ENCODE data around the gene C4orf50. TPM values are rescaled to one million over a fixed set of nuclear protein-coding genes. Genes with fewer than 3 reads are reported as not detected.

The C4orf50 gene
- polyA plus RNA-seq, 1 donor from 2014 or later: 1.6 TPM

DNA sequence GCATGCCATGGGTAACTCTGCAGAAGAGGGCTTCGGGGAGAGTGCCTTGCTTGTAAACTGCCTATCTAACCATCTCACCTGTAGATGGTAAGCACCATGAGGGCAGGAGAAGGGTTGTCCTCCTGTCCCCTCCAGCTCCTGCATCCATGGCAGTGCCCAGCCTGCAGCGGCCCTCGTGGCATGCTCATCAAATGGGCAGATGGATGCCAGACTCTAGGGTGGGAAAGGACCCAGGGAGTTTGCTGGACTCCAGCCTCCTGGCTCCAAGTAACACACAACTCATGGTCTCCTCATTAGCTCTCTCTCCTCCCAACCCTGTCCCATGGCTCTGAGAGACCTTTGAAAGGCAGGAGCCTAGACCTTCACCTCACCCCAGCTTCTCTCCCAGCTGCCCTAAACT is 95.7 kb downstream of the C4orf50 start:
- no peaks in the 10 kb centered on the region for H4K20me1 ChIP-seq (ENCODE audit: insufficient read depth)
- no peak for TF ChIP-seq SMC3 (conservative IDR thresholded peaks at IDR 0.05; ENCODE audit: poor library complexity)
- TF ChIP-seq POLR2AphosphoS5 (IDR thresholded peaks at IDR 0.05): no peak
- TF ChIP-seq RAD21 (conservative IDR thresholded peaks at IDR 0.05): no peak
- TF ChIP-seq EP300 (conservative IDR thresholded peaks at IDR 0.05; ENCODE audit: poor library complexity, severe bottlenecking): no peak
- TF ChIP-seq EZH2 (IDR thresholded peaks at IDR 0.05; ENCODE audit: borderline replicate concordance, insufficient read depth, low read length, poor library complexity, severe bottlenecking): no peak
- TF ChIP-seq, protein P1, sequence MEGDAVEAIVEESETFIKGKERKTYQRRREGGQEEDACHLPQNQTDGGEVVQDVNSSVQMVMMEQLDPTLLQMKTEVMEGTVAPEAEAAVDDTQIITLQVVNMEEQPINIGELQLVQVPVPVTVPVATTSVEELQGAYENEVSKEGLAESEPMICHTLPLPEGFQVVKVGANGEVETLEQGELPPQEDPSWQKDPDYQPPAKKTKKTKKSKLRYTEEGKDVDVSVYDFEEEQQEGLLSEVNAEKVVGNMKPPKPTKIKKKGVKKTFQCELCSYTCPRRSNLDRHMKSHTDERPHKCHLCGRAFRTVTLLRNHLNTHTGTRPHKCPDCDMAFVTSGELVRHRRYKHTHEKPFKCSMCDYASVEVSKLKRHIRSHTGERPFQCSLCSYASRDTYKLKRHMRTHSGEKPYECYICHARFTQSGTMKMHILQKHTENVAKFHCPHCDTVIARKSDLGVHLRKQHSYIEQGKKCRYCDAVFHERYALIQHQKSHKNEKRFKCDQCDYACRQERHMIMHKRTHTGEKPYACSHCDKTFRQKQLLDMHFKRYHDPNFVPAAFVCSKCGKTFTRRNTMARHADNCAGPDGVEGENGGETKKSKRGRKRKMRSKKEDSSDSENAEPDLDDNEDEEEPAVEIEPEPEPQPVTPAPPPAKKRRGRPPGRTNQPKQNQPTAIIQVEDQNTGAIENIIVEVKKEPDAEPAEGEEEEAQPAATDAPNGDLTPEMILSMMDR (IDR thresholded peaks at IDR 0.05; ENCODE audit: poor library complexity, severe bottlenecking): no peak
- TF ChIP-seq MXI1 (conservative IDR thresholded peaks at IDR 0.05; ENCODE audit: poor library complexity, severe bottlenecking): no peak
- TF ChIP-seq, protein P2, sequence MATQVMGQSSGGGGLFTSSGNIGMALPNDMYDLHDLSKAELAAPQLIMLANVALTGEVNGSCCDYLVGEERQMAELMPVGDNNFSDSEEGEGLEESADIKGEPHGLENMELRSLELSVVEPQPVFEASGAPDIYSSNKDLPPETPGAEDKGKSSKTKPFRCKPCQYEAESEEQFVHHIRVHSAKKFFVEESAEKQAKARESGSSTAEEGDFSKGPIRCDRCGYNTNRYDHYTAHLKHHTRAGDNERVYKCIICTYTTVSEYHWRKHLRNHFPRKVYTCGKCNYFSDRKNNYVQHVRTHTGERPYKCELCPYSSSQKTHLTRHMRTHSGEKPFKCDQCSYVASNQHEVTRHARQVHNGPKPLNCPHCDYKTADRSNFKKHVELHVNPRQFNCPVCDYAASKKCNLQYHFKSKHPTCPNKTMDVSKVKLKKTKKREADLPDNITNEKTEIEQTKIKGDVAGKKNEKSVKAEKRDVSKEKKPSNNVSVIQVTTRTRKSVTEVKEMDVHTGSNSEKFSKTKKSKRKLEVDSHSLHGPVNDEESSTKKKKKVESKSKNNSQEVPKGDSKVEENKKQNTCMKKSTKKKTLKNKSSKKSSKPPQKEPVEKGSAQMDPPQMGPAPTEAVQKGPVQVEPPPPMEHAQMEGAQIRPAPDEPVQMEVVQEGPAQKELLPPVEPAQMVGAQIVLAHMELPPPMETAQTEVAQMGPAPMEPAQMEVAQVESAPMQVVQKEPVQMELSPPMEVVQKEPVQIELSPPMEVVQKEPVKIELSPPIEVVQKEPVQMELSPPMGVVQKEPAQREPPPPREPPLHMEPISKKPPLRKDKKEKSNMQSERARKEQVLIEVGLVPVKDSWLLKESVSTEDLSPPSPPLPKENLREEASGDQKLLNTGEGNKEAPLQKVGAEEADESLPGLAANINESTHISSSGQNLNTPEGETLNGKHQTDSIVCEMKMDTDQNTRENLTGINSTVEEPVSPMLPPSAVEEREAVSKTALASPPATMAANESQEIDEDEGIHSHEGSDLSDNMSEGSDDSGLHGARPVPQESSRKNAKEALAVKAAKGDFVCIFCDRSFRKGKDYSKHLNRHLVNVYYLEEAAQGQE (IDR thresholded peaks at IDR 0.05; ENCODE audit: borderline replicate concordance): no peak
- TF ChIP-seq TAF1 (IDR thresholded peaks at IDR 0.05; ENCODE audit: low read depth): no peak
- no peaks in the 10 kb centered on the region for H3K79me2 ChIP-seq (replicated peaks; ENCODE audit: insufficient read depth, low read length)
- H3K27me3 ChIP-seq (ENCODE audit: insufficient read depth, low read depth, low read length): no peaks in the 10 kb centered on the region
- H3K36me3 ChIP-seq (ENCODE audit: insufficient read depth, low read length): no peaks in the 10 kb centered on the region
- no peak overlapping the region for H2AFZ ChIP-seq (ENCODE audit: low read depth, low read length)
- no peaks in the 10 kb centered on the region for H3F3A ChIP-seq (ENCODE audit: insufficient read depth, low read length, poor library complexity, severe bottlenecking)
- no peaks in the 10 kb centered on the region for H3K9me2 ChIP-seq (ENCODE audit: insufficient read depth, low read length)
- H3K4me2 ChIP-seq (ENCODE audit: low read length): no peak overlapping the region
- H3K9ac ChIP-seq (ENCODE audit: low read length): no peak overlapping the region
- H3K9me3 ChIP-seq (ENCODE audit: low read length): no peaks in the 10 kb centered on the region
- no peak overlapping the region for H3K27ac ChIP-seq (ENCODE audit: low read length)
- no peak overlapping the region for H3K4me3 ChIP-seq (ENCODE audit: low read length)

DNA sequence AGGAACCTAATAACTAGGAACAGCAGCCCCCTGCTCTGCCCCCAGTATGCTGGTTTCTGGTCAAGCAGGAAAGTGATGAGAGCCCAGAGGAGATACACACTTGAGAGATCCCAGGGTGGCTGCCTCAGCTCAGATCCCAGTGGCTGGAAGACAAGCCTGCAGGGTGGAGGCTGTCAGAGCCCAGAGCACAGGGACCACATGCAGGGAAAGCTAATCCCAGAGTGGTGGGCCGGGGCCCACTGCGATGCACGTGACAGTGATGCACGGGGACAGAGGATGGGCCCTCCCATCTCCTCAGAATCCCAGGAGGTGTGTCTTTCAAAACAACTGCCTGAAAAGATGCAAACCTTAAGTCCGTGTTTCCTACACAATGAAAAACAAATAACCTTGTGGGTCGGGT is 96.2 kb downstream of the C4orf50 start:
- TF ChIP-seq EZH2 (IDR thresholded peaks at IDR 0.05; ENCODE audit: borderline replicate concordance, insufficient read depth, low read length, poor library complexity, severe bottlenecking) (no peak), POLR2AphosphoS5 (IDR thresholded peaks at IDR 0.05) (no peak), RAD21 (conservative IDR thresholded peaks at IDR 0.05) (no peak), SMC3 (conservative IDR thresholded peaks at IDR 0.05; ENCODE audit: poor library complexity) (no peak), MXI1 (conservative IDR thresholded peaks at IDR 0.05; ENCODE audit: poor library complexity, severe bottlenecking) (no peak), EP300 (conservative IDR thresholded peaks at IDR 0.05; ENCODE audit: poor library complexity, severe bottlenecking) (no peak), TAF1 (IDR thresholded peaks at IDR 0.05; ENCODE audit: low read depth) (no peak)
- TF ChIP-seq, protein P1 (IDR thresholded peaks at IDR 0.05; ENCODE audit: poor library complexity, severe bottlenecking): no peak
- TF ChIP-seq, protein P2 (IDR thresholded peaks at IDR 0.05; ENCODE audit: borderline replicate concordance): no peak
- H3K9ac ChIP-seq (ENCODE audit: low read length): no peak overlapping the region
- H3K4me3 ChIP-seq (ENCODE audit: low read length): no peak overlapping the region
- no peaks in the 10 kb centered on the region for H3K79me2 ChIP-seq (replicated peaks; ENCODE audit: insufficient read depth, low read length)
- H4K20me1 ChIP-seq (ENCODE audit: insufficient read depth): no peaks in the 10 kb centered on the region
- no peaks in the 10 kb centered on the region for H3K36me3 ChIP-seq (ENCODE audit: insufficient read depth, low read length)
- H3K4me2 ChIP-seq (ENCODE audit: low read length): no peak overlapping the region
- no peaks in the 10 kb centered on the region for H3F3A ChIP-seq (ENCODE audit: insufficient read depth, low read length, poor library complexity, severe bottlenecking)
- H3K9me2 ChIP-seq (ENCODE audit: insufficient read depth, low read length): no peaks in the 10 kb centered on the region
- no peak overlapping the region for H3K27ac ChIP-seq (ENCODE audit: low read length)
- no peaks in the 10 kb centered on the region for H3K9me3 ChIP-seq (ENCODE audit: low read length)
- H2AFZ ChIP-seq (ENCODE audit: low read depth, low read length): no peak overlapping the region
- H3K27me3 ChIP-seq (ENCODE audit: insufficient read depth, low read depth, low read length): no peaks in the 10 kb centered on the region
